NT2/D1 (cell line): ENCODE data around the gene ACVR1.

Source experiments
- DNase-seq: peaks from one replicate; pipeline ENCODE4 v3.0.0-alpha.2; 2011; ENCODE audit warnings: low read depth, low spot score
- H3K27me3 ChIP-seq: 2 replicates; pipeline ENCODE4 v1.6.0; 2011; ENCODE audit warnings: mild to moderate bottlenecking; ENCODE audit not compliant: insufficient read length, insufficient read depth
- H3K36me3 ChIP-seq: 2 replicates; pipeline ENCODE4 v1.6.1; 2011; ENCODE audit warnings: mild to moderate bottlenecking, low read length, mixed read lengths; ENCODE audit not compliant: insufficient read depth, insufficient read length
- H3K4me1 ChIP-seq: 2 replicates; pipeline ENCODE4 v1.5.1; 2011; ENCODE audit not compliant: insufficient read depth, insufficient read length
- H3K4me3 ChIP-seq: 2 replicates; pipeline ENCODE4 v1.5.1; 2011; ENCODE audit warnings: low read depth; ENCODE audit not compliant: insufficient read length
- H3K9ac ChIP-seq: 2 replicates; pipeline ENCODE4 v1.6.0; 2011; ENCODE audit warnings: low read depth; ENCODE audit not compliant: insufficient read length
- H3K9me3 ChIP-seq: 2 replicates; pipeline ENCODE4 v1.5.1; 2011; ENCODE audit warnings: mild to moderate bottlenecking, low read length; ENCODE audit not compliant: insufficient read depth
- SUZ12 ChIP-seq: IDR thresholded peaks from 2 replicates; pipeline ENCODE4 v1.6.1; 2011; ENCODE audit not compliant: insufficient read length, insufficient read depth; ENCODE audit errors: extremely low read depth
- YY1 ChIP-seq: IDR thresholded peaks from 2 replicates; pipeline ENCODE4 v1.6.1; 2011; ENCODE audit not compliant: insufficient read length, insufficient read depth
- ZNF274 ChIP-seq: IDR thresholded peaks from 2 replicates; pipeline ENCODE4 v1.6.1; 2011; ENCODE audit warnings: mild to moderate bottlenecking, low read depth, low read length

Gene ACVR1

GRCh38 chr2:157876066-157876785, at the start of gene ACVR1:
ACVR1 (minus strand) TSS chr2:157876330; CDS start chr2:157799493, 76,837 bp downstream.
- peak; percentile 87 for DNase-seq
- Histone ChIP-seq H3K4me3 (peak within 1 kb of the TSS; percentile 79), H3K9ac (peak within 1 kb of the TSS; percentile 88), H3K36me3 (peaks cover 2% of the 10 kb centered on the region), H3K27me3 (no peaks in the 10 kb centered on the region), H3K4me1 (no peaks in the 10 kb centered on the region), H3K9me3 (no peaks in the 10 kb centered on the region)
- TF ChIP-seq ZNF274: no peak

- Histone ChIP-seq H3K4me3 (no peak overlapping the region), H3K9ac (no peak overlapping the region), H3K4me1 (no peaks in the 10 kb centered on the region), H3K27me3 (peaks cover 7% of the 10 kb centered on the region), H3K9me3 (0 out of 2 replicates have a peak, but pooled peaks cover 5% of the 10 kb centered on the region), H3K36me3 (no peaks in the 10 kb centered on the region)
- DNase-seq: no peak
- TF ChIP-seq ZNF274 (no peak), SUZ12 (no peak), YY1 (no peak)
These were observed 48.9 kb upstream of the ACVR1 start for GRCh38 chr2:157925071-157925470.

GRCh38 chr2:157923598-157924217, 47.6 kb upstream of the ACVR1 start:
- Histone ChIP-seq H3K4me1 (no peaks in the 10 kb centered on the region), H3K27me3 (no peaks in the 10 kb centered on the region), H3K4me3 (no peak overlapping the region), H3K36me3 (no peaks in the 10 kb centered on the region), H3K9ac (no peak overlapping the region), H3K9me3 (no peaks in the 10 kb centered on the region)
- TF ChIP-seq YY1 (no peak), ZNF274 (no peak), SUZ12 (no peak)
- DNase-seq: no peak

GRCh38 chr2:157922815-157923214, 46.7 kb upstream of the ACVR1 start:
- no peak for TF ChIP-seq YY1
- TF ChIP-seq SUZ12: no peak
- TF ChIP-seq ZNF274: no peak
- Histone ChIP-seq H3K4me1 (no peaks in the 10 kb centered on the region), H3K9ac (no peak overlapping the region), H3K36me3 (no peaks in the 10 kb centered on the region), H3K27me3 (no peaks in the 10 kb centered on the region), H3K4me3 (no peak overlapping the region), H3K9me3 (no peaks in the 10 kb centered on the region)
- DNase-seq: no peak

GRCh38 chr2:157922336-157922735, 46.2 kb upstream of the ACVR1 start:
- H3K4me1 ChIP-seq: no peaks in the 10 kb centered on the region
- no peaks in the 10 kb centered on the region for H3K9me3 ChIP-seq
- no peak for DNase-seq
- H3K4me3 ChIP-seq: no peak overlapping the region
- no peak overlapping the region for H3K9ac ChIP-seq
- no peaks in the 10 kb centered on the region for H3K27me3 ChIP-seq
- no peak for TF ChIP-seq SUZ12
- TF ChIP-seq ZNF274: no peak
- TF ChIP-seq YY1: no peak
- H3K36me3 ChIP-seq: no peaks in the 10 kb centered on the region

GRCh38 chr2:157920736-157921135, 44.6 kb upstream of the ACVR1 start:
- TF ChIP-seq ZNF274 (no peak), YY1 (no peak), SUZ12 (no peak)
- no peaks in the 10 kb centered on the region for H3K9me3 ChIP-seq

GRCh38 chr2:157919181-157919580, 43.1 kb upstream of the ACVR1 start:
- TF ChIP-seq SUZ12: no peak
- TF ChIP-seq ZNF274: no peak
- TF ChIP-seq YY1: no peak
- Histone ChIP-seq H3K36me3 (no peaks in the 10 kb centered on the region), H3K4me1 (no peaks in the 10 kb centered on the region), H3K27me3 (no peaks in the 10 kb centered on the region), H3K4me3 (no peak overlapping the region), H3K9ac (no peak overlapping the region), H3K9me3 (no peaks in the 10 kb centered on the region)
- DNase-seq: no peak

More at GRCh38 chr2:157920736-157921135, 44.6 kb upstream of the ACVR1 start:
- H3K9ac ChIP-seq: no peak overlapping the region
- no peak for DNase-seq
- no peak overlapping the region for H3K4me3 ChIP-seq
- no peaks in the 10 kb centered on the region for H3K36me3 ChIP-seq
- no peaks in the 10 kb centered on the region for H3K4me1 ChIP-seq
- H3K27me3 ChIP-seq: no peaks in the 10 kb centered on the region
